ENCODE measurements around the gene POLK.

Gene POLK

DNA sequence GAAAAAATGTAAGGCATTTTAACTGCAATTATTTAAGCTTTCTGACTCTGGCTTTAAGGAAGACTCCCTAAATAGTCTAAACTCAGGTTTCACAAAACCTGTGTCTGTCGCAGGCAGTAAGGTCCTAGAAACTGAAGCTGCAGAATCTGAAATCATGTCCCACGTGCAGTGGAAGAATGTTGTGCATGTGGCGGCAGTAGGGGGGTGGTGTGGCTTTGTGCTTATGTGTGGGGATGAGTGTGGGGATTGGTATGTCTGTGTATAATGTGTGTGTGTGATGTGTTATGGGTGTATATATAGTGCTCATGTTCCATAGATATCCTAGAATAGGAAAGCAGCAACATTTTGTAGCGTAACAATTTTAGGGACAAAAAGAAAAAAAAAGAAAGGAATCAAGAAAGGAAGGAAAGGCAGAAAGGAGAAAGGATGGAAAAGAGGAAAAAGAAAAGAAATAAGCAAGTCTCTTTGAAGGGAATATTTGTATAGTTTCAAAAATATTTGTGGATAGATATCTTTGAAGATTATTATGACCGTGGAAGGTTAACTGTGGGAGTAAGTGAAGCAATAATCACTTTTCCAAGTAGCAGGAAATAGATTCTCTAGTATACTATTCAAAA is 106.2 kb downstream of the POLK start:
- no peaks in the 10 kb centered on the region for H3K27me3 ChIP-seq (replicated peaks)
- peak; percentile 91 for DNase-seq
- in situ Hi-C loops (cut with HindIII; ENCODE audit: low pct_ligation_motif_present, low sequenced_read_pairs): no loop called here
- no peaks in the 10 kb centered on the region for H3K36me3 ChIP-seq (replicated peaks)
- TF ChIP-seq, protein P1, sequence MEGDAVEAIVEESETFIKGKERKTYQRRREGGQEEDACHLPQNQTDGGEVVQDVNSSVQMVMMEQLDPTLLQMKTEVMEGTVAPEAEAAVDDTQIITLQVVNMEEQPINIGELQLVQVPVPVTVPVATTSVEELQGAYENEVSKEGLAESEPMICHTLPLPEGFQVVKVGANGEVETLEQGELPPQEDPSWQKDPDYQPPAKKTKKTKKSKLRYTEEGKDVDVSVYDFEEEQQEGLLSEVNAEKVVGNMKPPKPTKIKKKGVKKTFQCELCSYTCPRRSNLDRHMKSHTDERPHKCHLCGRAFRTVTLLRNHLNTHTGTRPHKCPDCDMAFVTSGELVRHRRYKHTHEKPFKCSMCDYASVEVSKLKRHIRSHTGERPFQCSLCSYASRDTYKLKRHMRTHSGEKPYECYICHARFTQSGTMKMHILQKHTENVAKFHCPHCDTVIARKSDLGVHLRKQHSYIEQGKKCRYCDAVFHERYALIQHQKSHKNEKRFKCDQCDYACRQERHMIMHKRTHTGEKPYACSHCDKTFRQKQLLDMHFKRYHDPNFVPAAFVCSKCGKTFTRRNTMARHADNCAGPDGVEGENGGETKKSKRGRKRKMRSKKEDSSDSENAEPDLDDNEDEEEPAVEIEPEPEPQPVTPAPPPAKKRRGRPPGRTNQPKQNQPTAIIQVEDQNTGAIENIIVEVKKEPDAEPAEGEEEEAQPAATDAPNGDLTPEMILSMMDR (IDR thresholded peaks at IDR 0.05; ENCODE audit: low read depth, low read length, missing control alignments): no peak
- no peak overlapping the region for H3K4me3 ChIP-seq (ENCODE audit: low read depth, low read length)
- H3K27ac ChIP-seq: peak overlapping the region; percentile 64

DNA sequence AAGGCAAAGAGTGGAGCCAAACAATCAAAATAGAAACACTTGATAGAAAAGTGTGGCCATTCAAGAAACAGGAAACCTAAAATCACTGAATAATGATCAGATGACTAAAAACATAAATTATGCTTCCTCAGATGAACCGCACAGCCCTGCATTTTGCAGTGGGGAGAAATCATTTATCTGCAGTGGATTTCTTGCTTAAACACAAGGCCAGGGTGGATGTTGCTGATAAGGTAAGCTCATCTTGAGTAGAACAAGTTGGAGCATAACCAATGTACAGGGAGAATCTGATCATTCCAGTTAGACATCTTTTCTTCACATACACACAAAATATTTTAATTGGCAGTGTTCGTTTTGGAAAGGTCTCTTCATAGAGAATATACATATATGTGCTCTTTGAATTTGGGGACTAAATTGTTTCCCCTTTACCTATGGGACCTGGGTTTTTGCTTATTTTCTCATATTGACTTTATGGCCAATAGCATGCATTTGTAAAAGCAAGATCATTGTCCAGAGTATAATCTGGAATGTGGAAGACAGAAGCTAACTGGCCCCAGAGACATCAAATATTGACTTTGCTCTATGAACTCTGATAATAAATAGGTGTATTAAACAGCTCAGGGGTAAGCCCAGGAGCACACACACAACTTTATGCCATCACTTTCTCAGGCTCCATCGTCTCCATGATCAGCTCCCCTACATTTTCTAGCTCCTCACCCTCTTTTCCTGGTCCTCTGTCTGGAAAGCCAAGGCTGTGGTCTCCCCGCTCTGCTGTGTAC is 108.7 kb downstream of the POLK start:
- TF ChIP-seq, protein P1 (IDR thresholded peaks at IDR 0.05; ENCODE audit: low read depth, low read length, missing control alignments): no peak
- no peak overlapping the region for H3K27ac ChIP-seq
- DNase-seq: no peak

DNA sequence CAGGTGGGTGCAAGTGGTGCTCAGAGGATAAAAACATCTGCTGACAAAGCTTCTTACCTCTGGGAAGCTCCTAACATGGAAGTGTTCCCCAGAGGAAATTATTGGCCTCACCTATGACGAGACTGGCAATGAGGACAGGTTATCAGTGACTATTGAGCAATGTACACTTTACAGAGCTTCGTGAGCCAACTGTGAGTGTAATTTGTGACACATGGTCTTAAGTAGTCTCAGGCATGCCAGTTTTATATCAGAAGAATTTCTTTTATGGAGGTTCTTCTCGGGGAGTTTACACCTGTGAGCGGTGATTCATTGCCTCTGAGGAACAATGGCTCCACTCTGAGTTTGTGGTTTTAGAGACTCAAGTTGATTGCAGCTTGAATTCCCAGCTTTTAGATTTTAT is 110.9 kb downstream of the POLK start:
- Histone ChIP-seq H3K4me3 (ENCODE audit: low read depth, low read length) (no peak overlapping the region), H3K27ac (no peak overlapping the region), H3K27me3 (replicated peaks) (no peaks in the 10 kb centered on the region), H3K36me3 (replicated peaks) (no peaks in the 10 kb centered on the region)
- in situ Hi-C loops (cut with HindIII; ENCODE audit: low pct_ligation_motif_present, low sequenced_read_pairs): no loop called here
- no peak for DNase-seq
- TF ChIP-seq, protein P1 (IDR thresholded peaks at IDR 0.05; ENCODE audit: low read depth, low read length, missing control alignments): no peak

More for the DNA sequence above, 108.7 kb downstream of the POLK start:
- in situ Hi-C loops (cut with HindIII; ENCODE audit: low pct_ligation_motif_present, low sequenced_read_pairs): no loop called here
- Histone ChIP-seq H3K27me3 (replicated peaks) (no peaks in the 10 kb centered on the region), H3K4me3 (ENCODE audit: low read depth, low read length) (no peak overlapping the region), H3K36me3 (replicated peaks) (no peaks in the 10 kb centered on the region)

DNA sequence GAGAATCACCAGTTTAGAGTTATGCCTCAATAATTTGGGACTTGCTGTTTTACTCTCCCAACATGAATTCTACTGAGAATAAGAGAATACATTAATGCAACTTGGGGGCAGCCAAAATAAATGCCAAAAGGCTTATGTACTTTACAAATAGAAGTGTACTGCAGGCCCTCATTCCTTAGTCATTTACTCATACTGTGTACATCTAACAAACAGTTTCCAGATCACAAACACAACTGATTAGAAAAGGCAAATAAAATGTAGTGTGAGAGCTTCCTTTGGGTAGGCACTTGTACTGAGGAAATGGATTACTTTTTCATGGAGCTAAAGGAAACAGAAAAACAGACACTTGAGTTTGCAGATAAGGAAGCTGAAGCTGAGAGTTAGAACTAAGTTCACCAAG is 112.2 kb downstream of the POLK start:
- TF ChIP-seq, protein P1 (IDR thresholded peaks at IDR 0.05; ENCODE audit: low read depth, low read length, missing control alignments): no peak
- H3K36me3 ChIP-seq (replicated peaks): no peaks in the 10 kb centered on the region
- H3K27ac ChIP-seq: no peak overlapping the region
- DNase-seq: no peak
- H3K4me3 ChIP-seq (ENCODE audit: low read depth, low read length): no peak overlapping the region
- no peaks in the 10 kb centered on the region for H3K27me3 ChIP-seq (replicated peaks)
- in situ Hi-C loops (cut with HindIII; ENCODE audit: low pct_ligation_motif_present, low sequenced_read_pairs): no loop called here

DNA sequence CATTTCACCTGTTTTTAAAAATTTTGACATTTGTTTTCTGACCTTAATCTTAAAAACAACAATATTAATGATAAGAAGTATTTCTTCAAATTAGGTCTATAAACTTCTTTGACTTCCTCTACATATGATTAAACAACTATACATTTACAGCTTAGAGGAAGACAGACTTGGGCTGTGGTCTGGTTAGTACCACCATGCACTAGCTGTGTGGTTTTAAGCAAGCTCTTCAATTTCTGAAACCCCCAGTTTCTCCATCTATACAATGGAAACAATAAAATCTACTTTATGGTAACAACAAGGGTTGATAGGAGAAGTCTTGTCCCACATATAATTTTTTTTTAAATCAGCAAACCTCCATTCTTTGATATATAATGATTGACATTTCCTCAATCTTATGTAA is 115.3 kb downstream of the POLK start:
- H3K27ac ChIP-seq: no peak overlapping the region
- in situ Hi-C loops (cut with HindIII; ENCODE audit: low pct_ligation_motif_present, low sequenced_read_pairs): no loop called here
- no peaks in the 10 kb centered on the region for H3K27me3 ChIP-seq (replicated peaks)
- no peaks in the 10 kb centered on the region for H3K36me3 ChIP-seq (replicated peaks)
- no peak for DNase-seq
- no peak overlapping the region for H3K4me3 ChIP-seq (ENCODE audit: low read depth, low read length)
- TF ChIP-seq, protein P1 (IDR thresholded peaks at IDR 0.05; ENCODE audit: low read depth, low read length, missing control alignments): no peak
